ENCODE measurements around the gene GPR155. TPM values are rescaled to one million over a fixed set of nuclear protein-coding genes. Genes with fewer than 3 reads are reported as not detected.

GPR155 gene
- total and polyA plus RNA-seq, 2 donors (not counting 1 experiment from before 2014, with no cell fraction given), result 4.2 to 17.6 TPM

DNA sequence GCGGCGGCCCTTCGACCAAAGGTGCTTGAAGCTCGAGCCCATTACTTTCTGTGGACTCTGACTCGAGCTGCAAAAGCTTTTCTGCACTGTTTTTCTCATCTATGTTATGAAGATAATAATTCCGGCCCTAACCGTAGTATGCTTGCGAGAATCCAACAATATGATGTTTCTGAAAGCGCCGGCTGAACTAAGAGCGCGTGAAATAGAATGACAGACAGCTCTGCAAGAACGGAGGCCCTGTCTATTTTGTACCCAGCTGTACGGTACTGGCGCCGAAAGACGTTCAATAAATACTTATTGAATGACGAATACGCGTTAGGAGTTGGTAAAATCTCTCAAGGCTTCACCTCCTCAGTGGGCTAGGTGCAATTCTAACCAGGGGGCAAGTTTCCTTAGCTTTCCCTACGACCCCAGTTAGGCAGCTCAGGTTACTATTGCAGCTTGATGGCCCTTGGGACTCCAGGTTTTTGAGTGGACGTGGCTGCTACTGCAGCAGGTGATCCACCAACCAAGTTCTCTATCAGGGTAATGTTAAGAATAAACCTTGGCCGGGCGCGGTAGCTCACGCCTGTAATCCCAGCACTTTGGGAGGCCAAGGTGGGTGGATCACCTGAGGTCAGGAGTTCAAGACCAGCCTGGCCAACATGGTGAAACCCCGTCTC is 90.7 kb downstream of the GPR155 start:
- H2AFZ ChIP-seq (ENCODE audit: insufficient read depth, low read depth, low read length, poor library complexity, severe bottlenecking), result peak overlapping the region; percentile 95
- ChIA-PET POLR2A (interaction anchor here (1.5 kb wide), 2 partner anchors 90 to 353 kb away, joined by 3 to 6 read pairs; partner anchors contain the start of gene GPR155), CTCF (interaction anchor here (1.7 to 2.9 kb wide), 2 partner anchors 52 to 67 kb away, joined by 3 to 13 read pairs; no protein-coding TSS in a partner anchor)
- no peak for TF ChIP-seq CTCF (IDR thresholded peaks at IDR 0.05)
- TF ChIP-seq EZH2 (IDR thresholded peaks at IDR 0.05; ENCODE audit: borderline replicate concordance, insufficient read depth, low read depth, low read length, poor library complexity, severe bottlenecking), result no peak
- peak overlapping the region; percentile 77 for H3K4me2 ChIP-seq (replicated peaks; ENCODE audit: low read depth, low read length, poor library complexity, severe bottlenecking)
- peak overlapping the region; percentile 81 to 97 (median 90) for H3K4me3 ChIP-seq (ENCODE audit: control extremely low read depth in 1 of 5, extremely low read depth in 1 of 5, insufficient read depth in 1 of 5, low read depth in 2 of 5, low read length in 4 of 5)
- peaks cover 16% of the 10 kb centered on the region for H4K20me1 ChIP-seq (ENCODE audit: control insufficient read depth, insufficient read depth, low read length, poor library complexity, severe bottlenecking)
- peak overlapping the region; percentile 83 for H3K9ac ChIP-seq (ENCODE audit: low read length)
- DNase-seq (no peak), ATAC-seq (ENCODE audit: low read depth) (peak; percentile 18)
- peaks cover 5 to 12% of the 10 kb centered on the region in 2 experiments for H3K36me3 ChIP-seq (replicated peaks in 1 of 2; ENCODE audit: control extremely low read depth in 1 of 2, control insufficient read depth in 1 of 2, extremely low read depth in 1 of 2, insufficient read depth in 2 of 2, low read length in 1 of 2)
- H3K4me3 Mint-ChIP-seq, result peak overlapping the region; percentile 99
- no peaks in the 10 kb centered on the region for H3K27me3 Mint-ChIP-seq
- H3K4me1 Mint-ChIP-seq, result peaks cover 37% of the 10 kb centered on the region
- H3K27me3 ChIP-seq (replicated peaks in 1 of 4; ENCODE audit: control extremely low read depth in 1 of 4, control insufficient read depth in 3 of 4, insufficient read depth in 4 of 4, low read length in 3 of 4), result no peaks in the 10 kb centered on the region
- 11% methylated on average over 15 of the region's 27 CpGs for WGBS (ENCODE audit: insufficient coverage)
- H3K79me2 ChIP-seq (ENCODE audit: control insufficient read depth, insufficient read depth, low read length), result peaks cover 42% of the 10 kb centered on the region
- peaks cover 14 to 24% of the 10 kb centered on the region in 2 donors for H3K4me1 ChIP-seq (ENCODE audit: control insufficient read depth in 2 of 2, insufficient read depth in 2 of 2, low read length in 2 of 2)
- no peaks in the 10 kb centered on the region for H3K9me3 Mint-ChIP-seq (ENCODE audit: insufficient read depth)
- no peaks in the 10 kb centered on the region for H3K9me3 ChIP-seq (ENCODE audit: control extremely low read depth in 1 of 3, control insufficient read depth in 2 of 3, insufficient read depth in 1 of 3, low read length in 2 of 3)
- peak overlapping the region; percentile 88 to 94 for H3K27ac ChIP-seq (ENCODE audit: low read length in 2 of 2)
- intact Hi-C loops (cut with micrococcal nuclease), result loop anchor here (2.0 to 5.0 kb wide), 2 partner anchors 91 to 286 kb away; partner anchors contain the start of gene GPR155
- peak overlapping the region; percentile 99 for H3K27ac Mint-ChIP-seq

Data from B cell (primary cell).